Amniotic epithelial cell (primary cell): ENCODE data around the gene COL4A2.
"Not testable (repeated sequence)": the region's sequence is repeated elsewhere in the genome, so short reads cannot be mapped to it uniquely, and the experiment has no call there.

Experiments used
- DNase-seq: peaks from one replicate; pipeline ENCODE4 v3.0.0-alpha.2; 2010; ENCODE audit warnings: low read depth

Gene COL4A2

GRCh38 chr13:110307767-110308655 lies 927 bp downstream of the COL4A2 start:
- DNase-seq = peak; percentile 58

DNA sequence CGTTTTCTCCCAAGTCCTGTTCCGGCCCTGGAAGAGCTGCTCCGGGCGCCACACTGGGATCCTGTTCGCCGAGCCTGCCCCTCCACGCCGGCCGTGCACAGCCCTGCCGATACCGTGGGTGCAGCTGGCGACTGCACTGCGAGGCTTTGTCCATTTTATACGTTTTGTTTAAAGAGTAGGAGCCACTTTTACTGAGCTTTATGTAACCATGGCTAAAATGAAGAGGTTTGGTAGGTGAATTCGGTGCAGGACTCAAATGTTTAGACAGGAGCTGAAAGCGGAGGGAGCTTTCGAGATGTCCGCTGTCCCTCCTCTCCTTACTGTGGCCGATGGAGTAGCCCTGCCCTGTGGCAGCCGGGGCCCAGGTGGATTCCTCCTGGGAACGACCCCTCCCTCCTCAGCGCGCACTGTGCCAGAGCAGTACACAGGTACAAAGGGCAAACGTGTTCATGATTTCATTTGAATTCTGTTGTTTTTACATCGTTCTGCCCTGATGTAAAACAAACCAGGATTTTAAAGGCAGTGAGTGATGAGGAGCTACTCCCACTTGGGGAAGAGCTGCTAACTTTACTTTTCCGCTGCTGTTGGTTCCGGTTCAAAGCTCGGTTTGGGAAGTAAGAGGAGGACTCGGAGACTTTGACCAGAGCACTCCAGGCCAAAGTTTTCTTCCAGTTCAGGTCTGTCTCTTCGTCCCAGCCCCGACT lies 1.7 kb downstream of the COL4A2 start:
- no peak for DNase-seq

DNA sequence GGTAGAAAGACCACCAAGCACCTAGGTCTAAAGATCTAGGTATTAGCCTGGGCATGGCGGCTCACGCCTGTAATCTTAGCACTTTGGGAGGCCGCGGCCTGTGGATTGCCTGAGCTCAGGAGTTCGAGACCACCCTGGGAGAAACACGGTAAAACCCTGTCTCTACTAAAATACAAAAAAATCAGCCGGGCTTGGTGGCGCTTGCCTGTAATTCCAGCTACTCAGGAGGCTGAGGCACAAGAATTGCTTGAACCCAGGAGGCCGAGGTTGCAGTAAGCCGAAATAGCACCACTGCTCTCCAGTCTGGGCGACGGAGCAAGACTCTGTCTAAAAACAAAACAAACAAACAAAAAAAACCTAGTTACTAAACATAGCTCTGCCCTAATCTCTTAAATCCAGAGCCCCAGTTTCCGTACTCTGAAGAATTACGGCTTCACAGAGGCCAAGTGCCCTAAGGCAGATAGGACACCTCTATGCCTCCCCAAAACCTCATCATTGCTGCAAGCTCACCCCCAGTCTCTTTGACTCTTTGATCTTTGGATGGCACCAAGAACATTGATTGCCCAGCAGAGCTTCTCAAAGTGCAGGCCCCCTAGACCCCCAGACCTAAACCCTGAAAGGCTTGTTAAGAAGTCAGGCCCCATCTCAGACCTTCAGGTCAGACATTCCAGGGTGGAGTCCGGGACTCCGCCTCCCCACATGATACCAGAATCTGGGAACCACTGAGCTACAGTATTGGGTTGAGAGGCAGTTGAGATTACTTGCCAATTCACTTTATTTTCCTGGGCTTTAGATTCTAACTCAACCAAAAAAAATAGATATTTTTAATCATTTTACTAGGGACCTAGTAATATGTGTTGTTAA lies 2.8 kb downstream of the COL4A2 start:
- no peak for DNase-seq

GRCh38 chr13:110310541-110311442 lies 3.7 kb downstream of the COL4A2 start:
- DNase-seq = no peak

DNA sequence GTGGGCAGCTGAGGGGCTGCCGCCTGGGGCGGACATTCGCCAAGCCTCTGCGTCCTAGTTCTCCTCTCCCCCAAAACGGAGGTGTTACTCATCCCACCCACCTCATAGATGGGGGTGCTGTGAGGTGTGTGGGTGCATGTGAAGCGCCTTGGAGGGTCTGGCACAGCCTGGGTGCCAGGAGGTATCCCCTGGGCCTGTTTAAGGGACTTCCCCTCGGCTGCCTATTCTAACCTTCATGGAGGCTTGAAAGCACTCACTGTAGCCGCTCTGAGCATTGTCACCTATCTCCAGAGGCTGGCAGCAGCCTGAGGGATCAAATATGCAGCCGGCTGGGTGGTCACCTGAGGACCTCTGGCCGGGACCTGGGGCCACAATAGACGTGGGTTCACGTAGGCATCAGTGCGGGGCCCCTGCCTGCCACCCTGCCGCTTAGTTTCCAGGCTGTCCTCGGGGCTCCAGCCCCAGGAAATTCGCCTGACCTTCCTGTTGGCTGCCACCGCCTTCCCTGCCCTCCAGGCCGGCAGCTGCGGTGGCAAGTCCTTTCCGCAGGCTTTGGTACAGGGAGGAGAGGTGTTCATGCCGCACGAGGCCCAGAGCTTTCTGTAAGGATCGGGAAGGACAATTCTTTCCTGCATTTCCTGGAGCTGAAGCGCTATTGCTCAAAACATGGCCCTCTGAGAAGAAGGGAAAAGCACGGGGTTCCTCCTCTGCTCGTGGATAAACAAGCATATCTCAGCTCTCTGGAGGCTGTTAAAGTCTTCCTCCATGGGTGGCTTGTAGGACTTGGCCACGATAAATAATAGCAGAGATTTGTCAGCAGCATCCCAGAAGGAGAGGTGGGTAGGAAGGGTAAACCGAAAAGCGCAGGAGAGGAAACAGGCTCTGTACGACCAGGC lies 4.6 kb downstream of the COL4A2 start:
- DNase-seq = peak; percentile 64

- peak; percentile 99 for DNase-seq
Measured at GRCh38 chr13:110312339-110313031, 5.4 kb downstream of the COL4A2 start.

DNA sequence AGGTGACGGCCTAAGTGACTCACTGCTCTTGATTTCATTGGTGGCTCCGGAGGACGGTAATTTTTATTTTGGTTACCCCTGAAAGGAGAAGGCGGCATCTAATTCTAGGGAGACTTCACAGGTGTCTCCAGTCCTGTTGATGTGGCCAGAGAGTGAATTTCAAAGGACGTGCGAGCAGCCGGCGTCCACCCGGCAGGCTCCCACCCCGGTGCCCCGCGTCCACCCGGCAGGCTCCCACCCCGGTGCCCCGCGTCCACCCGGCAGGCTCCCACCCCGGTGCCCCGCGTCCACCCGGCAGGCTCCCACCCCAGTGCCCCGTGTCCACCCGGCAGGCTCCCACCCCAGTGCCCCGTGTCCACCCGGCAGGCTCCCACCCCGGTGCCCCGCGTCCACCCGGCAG lies 6.2 kb downstream of the COL4A2 start:
- DNase-seq = not testable (repeated sequence)

- DNase-seq = not testable (repeated sequence)
Measured at GRCh38 chr13:110313733-110314132, 6.6 kb downstream of the COL4A2 start.

- no peak for DNase-seq
Measured at GRCh38 chr13:110314516-110315245, 7.6 kb downstream of the COL4A2 start.

- DNase-seq = no peak
Measured at GRCh38 chr13:110316196-110316595, 9.1 kb downstream of the COL4A2 start.

DNA sequence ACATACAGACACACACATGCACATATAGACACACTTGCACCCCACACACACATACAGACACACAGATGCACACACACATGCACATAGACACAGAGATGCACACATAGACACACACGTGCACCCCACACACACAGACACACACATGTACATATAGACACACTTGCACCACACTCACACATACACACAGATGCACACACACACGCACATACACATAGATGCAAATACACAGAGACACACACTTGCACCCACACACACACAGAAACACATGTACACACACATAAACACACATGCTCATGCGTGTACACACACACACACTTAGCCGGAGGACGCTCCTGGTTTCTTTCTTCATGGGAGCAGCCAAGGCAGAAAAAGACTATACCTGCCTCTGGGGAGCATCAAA lies 10.0 kb downstream of the COL4A2 start:
- no peak for DNase-seq

GRCh38 chr13:110317496-110318195 lies 10.6 kb downstream of the COL4A2 start:
- no peak for DNase-seq

GRCh38 chr13:110318920-110319319 lies 11.8 kb downstream of the COL4A2 start:
- no peak for DNase-seq

GRCh38 chr13:110319397-110319773 lies 12.3 kb downstream of the COL4A2 start:
- no peak for DNase-seq

DNA sequence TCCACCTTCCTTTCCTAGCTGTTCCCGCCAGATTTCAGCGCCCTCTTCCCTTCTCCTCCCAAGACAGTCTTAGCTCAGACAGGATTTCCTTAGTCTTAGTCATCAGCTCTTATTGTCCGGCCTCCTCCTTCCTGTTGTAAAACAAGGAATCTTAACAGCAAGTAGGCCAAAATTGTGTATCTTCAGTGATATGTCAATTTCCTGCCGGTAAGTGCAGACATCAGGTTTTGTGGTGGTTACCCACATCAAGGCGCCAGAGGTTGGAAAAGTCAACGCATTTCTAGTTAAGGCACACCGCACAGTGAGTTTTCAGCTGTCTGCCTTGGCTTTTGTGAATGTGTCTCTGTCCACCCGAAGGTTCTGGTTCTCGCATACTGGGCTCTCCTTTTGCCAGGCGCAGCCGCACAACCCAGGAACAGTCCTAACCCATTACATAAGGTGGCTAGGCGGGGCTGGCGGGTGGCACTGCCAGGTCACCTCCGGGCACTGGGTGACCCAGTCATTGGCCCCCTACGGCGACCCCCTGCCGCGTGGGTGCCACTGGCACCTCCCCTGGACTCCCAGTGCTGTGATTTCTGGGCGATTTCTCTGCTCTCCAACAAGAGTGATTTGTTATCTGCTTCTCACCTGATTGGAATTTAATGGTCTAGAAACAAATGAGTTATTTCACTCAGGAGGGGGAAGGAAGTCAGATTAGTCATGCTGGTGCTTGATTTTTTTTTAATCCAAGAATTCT lies 12.9 kb downstream of the COL4A2 start:
- peak; percentile 91 for DNase-seq

- no peak for DNase-seq
Measured at GRCh38 chr13:110320645-110321044, 13.6 kb downstream of the COL4A2 start.

- not testable (repeated sequence) for DNase-seq
Measured at GRCh38 chr13:110321573-110321972, 14.5 kb downstream of the COL4A2 start.
